GM12801 (cell line): ENCODE measurements around the gene ZDHHC11B.

Source experiments
- TF ChIP-seq, protein P1 (sequence below): IDR thresholded peaks from one replicate; pipeline ENCODE4 v1.5.1; 2011; ENCODE audit warnings: control low read depth; ENCODE audit not compliant: insufficient read length; ENCODE audit errors: extremely low read depth

Gene ZDHHC11B

DNA sequence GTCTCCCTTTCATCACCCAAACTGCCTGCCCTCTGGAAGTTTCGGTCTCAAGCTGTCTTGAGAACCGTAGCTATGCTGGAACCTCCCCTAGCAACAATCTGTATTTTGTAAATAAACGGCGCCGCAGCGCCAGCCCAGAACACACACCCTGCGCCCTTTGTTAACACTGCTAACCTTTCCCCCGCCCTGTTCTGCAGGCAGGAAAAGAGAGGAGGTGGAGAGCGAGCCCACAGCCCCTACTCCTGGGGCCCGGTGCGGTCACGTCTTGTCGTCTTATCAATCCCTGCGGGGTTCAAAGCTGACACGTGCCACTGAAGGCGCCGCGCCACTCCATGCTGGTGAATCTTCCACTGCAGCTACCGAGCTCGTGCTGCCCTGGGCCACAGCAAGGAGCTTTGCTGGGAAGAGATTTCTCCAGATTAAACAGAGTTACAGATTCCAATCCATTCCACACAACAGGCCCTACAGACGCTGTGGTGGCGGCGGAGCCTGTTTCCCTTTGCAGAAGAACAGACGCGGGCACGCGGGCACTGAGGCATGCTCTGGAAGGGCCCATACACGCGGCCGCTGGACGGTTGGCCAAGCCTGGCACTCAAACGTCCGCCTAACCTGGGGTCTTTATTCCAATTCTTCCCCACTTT lies 25.3 kb downstream of the ZDHHC11B start:
- TF ChIP-seq, protein P1, sequence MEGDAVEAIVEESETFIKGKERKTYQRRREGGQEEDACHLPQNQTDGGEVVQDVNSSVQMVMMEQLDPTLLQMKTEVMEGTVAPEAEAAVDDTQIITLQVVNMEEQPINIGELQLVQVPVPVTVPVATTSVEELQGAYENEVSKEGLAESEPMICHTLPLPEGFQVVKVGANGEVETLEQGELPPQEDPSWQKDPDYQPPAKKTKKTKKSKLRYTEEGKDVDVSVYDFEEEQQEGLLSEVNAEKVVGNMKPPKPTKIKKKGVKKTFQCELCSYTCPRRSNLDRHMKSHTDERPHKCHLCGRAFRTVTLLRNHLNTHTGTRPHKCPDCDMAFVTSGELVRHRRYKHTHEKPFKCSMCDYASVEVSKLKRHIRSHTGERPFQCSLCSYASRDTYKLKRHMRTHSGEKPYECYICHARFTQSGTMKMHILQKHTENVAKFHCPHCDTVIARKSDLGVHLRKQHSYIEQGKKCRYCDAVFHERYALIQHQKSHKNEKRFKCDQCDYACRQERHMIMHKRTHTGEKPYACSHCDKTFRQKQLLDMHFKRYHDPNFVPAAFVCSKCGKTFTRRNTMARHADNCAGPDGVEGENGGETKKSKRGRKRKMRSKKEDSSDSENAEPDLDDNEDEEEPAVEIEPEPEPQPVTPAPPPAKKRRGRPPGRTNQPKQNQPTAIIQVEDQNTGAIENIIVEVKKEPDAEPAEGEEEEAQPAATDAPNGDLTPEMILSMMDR, result no peak

DNA sequence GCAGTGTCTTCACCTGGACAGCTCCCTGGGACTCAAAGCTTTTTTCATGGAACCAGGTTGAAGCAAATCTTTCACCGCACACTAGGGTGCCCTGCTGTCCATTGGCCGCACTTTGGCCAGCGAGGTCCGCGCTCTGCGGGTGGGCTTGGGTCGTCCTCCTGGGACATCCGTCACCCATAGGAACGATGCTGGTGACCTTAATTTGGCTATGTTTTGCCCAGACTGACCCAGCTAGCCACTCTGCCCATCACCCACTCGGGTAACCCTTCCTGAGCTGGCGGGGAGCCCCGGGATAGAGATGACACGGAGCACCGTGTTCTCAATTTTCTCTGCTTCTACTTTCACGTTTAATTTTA lies 25.9 kb downstream of the ZDHHC11B start:
- TF ChIP-seq, protein P1, result no peak

DNA sequence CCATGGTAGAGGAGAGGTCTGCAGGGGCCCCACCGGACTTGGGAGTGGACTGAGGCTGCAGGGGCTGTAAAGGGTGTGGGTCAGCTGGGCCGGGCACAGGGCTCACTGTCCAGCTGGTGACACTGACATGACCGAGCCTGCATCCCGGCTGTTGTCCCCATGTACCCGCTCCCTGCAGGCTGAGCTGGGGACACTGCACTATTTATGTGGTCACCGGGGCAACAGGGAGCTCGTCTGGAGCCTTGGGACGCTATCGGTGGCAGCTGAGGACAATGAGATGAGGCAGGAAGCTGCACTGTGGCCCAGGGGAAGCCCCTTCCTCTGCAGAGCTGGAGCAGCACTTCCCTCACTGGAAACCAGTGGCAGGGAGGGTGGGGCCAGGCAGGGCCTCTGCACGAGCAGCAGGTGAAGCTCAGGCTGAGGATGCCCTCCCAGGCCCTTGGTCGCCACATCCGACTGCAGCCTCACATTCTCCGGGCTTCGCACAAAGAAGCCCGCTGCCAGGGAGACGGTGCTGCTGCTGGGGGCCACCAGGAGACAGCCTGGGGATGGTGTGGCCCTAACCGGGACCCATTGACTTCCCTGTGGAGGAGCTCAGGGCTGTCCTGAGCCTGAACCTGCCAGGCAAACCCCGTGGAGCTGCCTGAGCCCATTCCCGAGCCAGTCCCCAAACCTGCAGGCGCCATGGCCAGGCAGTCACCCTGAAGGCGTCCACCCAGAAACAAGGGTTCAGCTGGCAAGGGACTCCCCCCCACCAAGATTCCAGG lies 26.4 kb downstream of the ZDHHC11B start:
- TF ChIP-seq, protein P1, result no peak

DNA sequence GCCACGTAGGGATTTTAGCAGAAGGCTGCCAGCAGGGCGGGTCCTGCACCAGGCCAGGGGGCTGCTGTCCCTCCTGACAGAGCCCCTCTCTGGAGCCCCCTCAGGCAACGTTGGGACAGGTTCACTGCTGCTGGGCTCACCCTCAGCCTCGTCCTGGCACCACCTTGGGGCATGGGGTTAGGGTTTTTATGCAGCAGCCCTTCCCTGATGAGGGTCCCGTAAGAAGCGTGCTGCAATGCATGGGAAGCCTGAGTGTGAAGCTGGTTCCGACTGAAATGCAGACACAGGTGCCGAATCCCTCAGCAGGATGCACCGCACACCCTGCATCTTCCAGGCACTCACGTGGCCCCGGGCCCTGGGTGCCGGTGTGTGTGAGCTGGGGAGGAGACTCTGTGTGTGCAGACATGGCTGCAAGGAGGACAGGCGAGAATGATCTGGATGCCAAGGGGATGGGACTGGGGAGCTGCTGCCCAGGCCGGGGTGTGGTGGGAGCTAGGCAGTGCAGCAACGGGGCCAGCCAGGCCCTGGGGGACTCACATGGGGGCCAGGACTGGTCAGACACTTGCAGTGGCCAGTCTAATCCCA lies 27.1 kb downstream of the ZDHHC11B start:
- TF ChIP-seq, protein P1, result no peak

DNA sequence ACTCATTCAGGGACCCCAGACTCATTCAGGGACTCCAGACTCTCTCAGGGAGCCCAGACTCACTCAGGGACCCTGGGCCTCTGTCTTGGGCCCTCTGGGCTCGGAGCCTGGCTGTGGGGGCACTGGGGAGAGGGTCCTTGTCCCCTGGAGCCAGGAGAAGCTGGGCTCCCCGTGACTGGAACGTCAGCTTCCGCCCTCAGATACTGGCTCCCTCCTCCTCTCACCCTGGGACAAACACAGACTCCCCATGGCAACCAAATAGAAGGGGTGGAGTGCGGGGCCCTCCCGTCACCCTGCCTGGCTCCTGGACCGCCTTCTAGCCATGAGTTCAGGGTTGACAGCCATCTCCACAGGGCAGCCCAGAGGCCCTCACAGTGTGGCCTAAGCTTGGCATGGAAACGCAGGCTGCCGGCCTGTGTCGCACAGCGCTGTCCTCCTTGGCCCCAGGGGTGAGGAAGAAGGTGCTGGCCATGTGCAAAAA lies 27.6 kb downstream of the ZDHHC11B start:
- TF ChIP-seq, protein P1, result no peak

DNA sequence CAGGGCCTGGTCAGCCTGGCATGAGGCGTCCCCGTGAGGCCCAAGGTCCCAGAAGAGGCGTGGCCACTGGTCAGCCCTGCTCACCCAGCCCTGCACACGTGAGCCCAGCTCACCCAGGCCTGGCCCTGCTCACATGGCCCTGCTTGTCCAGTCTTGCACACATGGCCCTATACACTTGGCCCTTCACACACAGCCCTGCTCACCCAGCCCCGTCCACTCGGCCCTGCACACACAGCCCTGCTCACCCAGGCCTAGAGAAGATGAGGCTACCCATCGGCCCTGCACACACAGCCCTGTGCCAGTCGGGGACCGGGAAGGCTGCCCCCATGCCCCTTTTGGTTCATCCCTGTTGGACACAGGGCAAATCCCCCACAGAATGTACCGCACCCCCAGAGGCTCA lies 28.4 kb downstream of the ZDHHC11B start:
- TF ChIP-seq, protein P1, result no peak

DNA sequence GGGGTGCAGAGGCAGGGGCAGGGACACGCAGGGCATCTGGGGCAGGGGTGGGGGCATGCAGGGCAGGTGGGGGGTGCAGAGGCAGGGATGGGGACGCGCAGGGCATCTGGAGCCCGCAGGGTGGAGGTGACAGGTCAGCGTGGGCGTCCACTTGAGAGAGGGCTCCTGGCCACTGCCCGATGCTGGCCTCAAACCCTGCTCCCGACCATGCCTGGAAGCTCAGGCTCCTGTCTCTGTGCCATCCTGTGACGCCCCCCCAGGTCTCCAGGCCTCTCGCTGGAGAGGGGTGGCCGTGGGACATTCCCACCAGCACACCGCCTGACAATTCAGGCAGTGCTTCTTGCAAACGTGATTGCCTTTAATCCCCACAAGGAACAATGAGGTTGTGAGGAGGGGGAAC lies 33.0 kb downstream of the ZDHHC11B start:
- TF ChIP-seq, protein P1, result no peak
